GM19397 (cell line): ENCODE data around the gene ATP10A.

ENCODE experiments used
- ATAC-seq: cut with Tn5 transposase; IDR thresholded peaks from one replicate; pipeline ENCODE4 v1.9.1; 2021; ENCODE audit warnings: mild to moderate bottlenecking, moderate library complexity; ENCODE audit not compliant: unreplicated experiment

ATP10A gene

DNA sequence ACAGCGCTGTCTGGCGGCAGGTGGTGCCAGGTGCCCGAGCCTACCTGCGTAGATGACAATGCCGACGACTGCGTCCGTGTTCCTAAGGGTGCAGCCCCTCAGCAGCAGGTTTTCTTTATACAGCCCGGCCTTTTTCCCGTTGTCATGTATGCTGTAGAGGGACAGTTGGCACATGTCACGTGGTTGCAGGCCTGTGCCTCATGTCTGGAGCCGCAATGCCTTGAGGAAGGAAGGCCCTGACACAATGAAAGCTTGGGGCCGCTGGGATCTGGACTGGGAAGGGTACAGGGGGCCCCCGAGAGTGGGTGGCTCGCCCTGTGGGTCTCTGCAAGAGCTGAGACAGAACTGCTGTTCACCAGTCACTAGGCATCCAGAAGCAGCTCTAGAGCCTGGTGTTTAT lies 136.0 kb downstream of the ATP10A start:
- ATAC-seq, result no peak

DNA sequence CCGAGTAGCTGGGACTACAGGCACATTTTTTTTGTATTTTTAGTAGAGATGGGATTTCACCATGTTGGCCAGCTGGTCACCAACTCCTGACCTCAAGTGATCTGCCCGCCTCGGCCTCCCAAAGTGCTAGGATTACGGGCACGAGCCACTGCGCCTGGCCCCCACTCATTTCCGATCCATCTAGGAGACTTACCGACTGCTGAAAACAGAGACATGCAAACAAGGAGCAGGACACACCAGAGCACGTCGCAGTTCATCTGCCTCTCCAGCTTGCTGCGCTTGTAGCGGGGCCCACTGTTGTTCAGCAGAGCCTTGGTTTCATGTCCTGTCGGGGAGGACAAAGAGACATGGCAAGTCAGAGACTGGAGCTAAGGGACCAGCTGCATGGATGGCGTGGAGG lies 137.4 kb downstream of the ATP10A start:
- no peak for ATAC-seq

DNA sequence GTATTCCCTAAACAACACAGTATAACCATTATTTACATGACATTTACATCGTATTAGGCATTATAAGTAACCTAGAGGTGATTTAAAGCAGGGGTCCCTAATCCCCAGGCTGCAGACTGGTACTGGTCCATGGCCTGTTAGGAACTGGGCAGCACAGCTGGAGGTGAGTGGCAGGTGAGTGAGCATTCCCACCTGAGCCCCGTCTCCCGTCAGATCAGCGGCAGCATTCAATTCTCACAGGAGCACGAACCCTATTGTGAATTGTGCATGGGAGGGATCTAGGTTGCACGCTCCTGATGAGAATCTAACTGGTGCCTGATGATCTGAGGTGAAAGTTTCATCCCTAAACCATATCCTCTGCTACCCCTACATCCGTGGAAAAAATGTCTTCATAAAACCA lies 138.2 kb downstream of the ATP10A start:
- ATAC-seq, result no peak

DNA sequence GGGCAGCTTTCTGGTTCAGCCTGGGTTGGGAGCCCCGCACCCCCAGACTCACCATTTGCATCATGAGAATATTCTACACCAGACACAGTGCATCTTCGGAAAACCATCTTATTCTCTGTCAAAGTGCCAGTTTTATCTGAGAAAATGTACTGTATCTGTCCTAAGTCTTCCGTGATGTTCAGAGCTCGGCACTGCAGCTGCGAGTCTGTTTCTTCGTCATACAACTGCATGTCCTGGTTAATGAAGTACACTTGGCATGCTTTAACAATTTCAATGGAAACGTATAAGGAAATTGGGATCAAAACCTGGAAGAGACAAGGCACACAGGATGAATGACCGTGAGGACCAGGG lies 141.5 kb downstream of the ATP10A start:
- no peak for ATAC-seq

DNA sequence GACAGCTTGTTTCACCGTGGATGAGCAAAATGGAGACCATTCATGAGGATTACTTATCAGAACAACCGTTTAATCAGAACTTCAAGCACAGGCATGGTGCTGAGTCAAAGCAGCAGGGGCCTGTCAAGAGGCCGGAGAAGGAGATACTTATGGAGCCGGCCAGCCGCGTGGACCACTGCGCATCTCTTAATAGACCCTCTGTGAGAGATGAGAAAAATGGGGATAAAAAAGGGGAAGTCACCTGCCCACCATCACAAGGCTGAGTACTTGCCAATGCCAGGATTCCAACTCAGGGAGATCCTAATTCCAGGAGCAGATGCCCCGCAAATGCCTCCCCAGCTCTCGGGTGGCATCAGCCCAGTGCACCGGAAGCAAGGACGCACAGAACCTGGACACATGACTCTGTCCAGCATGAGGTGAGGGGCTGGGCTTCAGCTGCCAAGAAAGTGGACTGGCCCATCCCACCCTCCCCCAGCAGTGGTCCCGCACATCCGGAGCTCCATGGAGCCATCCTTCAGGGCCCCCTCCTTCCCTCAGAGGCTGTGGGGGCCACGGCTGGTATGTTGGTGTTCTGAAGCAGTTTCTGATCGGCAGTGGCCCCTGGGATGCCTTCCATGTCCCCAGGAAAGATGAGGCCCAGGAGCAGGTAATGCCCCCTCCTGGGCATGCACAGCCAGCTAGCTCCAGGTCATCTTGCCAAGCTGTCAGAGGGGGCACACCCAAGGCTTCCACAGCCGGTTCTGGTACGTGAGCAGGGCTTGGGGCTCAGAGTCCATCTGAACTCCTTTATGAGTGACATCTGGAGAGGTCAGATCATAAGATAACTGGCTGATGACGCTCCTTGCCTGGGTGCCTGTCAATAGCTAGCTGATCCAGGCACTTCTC lies 143.8 kb downstream of the ATP10A start:
- no peak for ATAC-seq

DNA sequence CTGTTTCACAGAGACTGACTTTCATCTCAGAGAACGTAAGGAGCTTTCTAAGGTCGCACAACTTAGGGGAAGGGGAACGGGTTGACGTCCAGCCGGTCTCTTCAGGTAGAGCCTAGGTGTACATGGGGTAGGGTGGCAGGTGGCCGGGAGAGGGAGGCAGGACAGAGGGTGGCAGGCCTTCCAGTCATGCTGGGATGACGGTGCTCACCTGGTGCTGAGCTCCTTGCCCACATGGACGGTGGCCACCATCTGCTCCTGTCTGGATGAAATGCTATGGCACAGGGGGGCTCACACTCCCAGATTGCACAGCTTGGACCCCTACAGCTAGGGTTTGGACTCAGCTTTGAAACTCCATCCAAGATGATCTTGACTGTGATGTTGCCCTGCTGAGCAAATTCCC lies 144.5 kb downstream of the ATP10A start:
- ATAC-seq, result no peak

DNA sequence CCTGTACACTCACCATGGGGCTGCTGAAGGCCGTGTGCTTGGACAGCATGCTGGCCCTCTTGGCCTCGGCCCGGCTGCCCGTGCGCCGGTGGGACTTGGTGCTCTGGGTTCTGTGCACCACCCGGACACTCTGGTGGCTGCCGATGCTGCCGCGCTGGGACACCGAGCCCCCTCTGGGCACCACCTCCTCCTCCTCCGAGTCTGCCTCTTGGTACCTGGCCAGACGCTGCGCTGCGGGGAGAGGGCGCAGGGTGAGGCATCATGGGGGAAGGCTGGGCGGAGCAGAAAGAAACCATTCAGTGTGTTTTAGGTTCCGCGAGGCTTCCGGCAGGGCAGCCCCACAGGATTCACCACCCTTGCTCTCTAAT lies 145.0 kb downstream of the ATP10A start:
- ATAC-seq, result no peak

DNA sequence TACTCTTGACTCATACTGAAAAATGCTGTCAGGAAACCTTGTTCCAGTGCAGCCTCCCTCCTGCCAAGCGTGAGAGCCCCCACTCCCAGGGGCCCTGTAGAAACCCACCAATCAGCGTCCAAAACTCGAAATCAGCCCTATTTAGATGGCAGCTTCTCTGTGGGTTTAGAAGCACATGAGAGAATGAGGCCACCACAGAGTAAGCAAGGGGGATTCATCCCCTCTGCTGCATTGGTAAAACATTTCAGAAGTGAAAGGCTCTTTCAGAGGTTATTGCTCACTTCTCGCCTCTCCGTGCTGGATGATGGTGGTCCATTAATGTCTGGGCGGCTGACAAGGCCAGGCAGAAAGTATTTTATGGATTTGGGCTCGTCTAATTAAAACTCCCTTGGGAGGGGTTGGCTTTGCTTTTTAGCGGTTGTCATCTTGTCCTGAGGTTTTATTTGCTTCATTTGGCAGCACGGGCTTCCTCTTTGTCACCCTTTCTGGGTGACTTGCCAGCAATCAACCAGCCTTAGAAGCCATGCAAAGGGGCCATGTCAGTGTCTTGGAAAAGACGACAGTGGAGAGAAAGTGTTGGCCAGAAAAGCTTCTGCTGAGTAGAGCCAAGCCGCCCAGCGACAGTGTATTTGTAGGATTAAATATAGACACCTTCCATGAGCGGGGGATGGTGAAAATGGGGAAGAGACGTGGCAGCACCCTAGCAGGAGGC lies 145.5 kb downstream of the ATP10A start:
- ATAC-seq, result peak; percentile 71

DNA sequence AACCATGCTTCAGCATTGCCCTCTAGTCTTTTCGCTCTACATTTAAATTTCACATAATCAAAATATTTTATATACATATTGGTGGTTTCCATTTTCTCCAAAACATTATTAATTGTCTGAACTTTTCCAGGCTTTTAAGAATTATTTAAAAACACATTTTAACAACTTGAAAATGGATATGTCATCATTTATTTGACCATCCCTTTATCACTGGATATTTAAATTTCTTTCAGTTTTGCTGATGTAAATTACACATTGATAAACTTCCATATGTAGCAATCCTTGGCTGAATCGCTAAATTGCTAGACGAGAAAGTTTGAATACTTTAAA lies 146.0 kb downstream of the ATP10A start:
- no peak for ATAC-seq

DNA sequence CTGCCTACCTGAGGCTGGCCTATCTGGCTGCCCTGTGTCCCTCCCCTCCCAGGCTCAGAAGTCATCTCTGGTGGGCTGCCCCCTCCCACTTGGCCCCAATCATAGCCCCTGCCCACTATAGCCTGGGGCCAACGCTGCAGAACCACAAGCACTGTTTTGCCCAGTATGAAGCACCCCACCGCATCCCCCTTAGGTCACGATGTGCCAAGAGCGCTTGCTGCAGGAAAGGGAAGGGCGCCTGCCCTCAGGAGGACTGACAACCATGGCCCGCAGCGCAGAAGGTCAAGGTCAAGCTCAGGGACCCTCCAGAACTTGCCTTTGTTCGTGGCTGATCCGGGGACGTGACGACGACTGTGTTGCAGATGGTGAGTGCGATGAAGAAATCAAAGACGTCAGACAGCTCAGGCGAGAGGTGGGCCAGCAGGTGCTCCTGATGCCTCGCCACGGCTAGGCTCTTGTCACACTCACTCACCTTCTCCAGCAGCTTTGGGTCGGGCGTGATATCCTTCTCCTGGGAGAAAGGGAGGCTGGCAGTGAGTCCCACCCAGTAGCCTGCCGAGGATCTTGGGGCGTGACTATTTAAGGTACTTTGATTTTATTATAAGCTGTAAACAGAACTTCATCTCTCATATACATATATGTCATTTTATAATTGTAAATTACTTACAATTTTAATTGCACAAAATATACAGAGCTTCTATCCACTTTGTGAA lies 146.6 kb downstream of the ATP10A start:
- ATAC-seq, result no peak

DNA sequence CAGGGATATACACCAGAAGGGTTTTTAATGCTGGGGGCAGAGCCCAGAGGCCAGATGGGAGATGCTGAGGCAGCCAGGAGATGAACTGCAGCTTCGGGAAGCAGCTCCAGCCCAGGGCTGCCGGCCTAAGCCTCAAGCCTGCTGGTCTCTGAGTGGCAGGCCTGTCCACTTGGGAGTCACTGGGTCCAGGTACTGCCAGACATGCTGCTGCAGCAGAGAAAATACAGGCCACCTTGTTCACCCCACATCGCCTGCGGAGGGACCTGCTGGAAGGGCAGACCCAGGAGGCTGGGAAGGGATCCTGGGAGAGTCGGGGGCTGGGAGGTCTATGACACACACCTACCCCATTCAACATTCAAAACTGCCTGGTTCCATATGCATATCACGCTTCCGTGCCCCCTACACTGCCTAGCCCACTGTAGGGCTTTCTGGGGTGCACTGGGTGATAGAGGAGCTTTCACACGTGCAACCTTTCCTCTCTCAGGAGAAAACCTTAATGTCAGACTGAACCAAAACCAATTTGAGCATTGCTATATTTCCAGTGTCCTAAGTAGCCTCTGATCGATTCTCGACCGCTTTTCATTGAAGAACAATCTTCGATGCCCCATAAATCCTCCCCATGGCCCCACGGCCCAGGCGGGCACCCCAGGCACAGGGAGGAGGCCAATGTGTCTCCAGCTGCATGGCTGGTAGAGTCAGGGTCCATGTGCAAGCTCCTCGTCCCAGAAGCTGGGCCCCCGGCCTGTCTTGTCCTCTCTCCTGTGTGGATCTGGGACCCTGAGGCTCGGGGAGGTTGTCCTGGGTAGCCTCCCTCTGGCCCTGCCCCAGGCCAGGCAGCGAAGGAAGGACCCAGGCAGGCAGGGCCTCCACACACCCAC lies 147.4 kb downstream of the ATP10A start:
- ATAC-seq, result no peak

DNA sequence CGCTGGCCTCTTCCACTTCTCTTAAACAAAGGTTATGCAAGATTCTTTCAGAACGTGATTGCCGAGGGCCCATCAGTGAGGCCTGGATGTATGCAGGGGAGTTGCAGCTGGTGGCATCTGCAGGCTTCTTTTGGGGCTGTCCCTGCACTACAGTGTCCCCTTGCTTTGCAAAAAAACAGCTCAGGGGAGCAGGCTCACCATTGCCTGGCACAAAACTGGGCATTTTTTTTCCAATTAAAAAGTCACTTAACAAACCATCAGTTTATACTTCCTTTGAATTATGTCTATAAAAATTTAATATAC lies 148.6 kb downstream of the ATP10A start:
- ATAC-seq, result no peak

DNA sequence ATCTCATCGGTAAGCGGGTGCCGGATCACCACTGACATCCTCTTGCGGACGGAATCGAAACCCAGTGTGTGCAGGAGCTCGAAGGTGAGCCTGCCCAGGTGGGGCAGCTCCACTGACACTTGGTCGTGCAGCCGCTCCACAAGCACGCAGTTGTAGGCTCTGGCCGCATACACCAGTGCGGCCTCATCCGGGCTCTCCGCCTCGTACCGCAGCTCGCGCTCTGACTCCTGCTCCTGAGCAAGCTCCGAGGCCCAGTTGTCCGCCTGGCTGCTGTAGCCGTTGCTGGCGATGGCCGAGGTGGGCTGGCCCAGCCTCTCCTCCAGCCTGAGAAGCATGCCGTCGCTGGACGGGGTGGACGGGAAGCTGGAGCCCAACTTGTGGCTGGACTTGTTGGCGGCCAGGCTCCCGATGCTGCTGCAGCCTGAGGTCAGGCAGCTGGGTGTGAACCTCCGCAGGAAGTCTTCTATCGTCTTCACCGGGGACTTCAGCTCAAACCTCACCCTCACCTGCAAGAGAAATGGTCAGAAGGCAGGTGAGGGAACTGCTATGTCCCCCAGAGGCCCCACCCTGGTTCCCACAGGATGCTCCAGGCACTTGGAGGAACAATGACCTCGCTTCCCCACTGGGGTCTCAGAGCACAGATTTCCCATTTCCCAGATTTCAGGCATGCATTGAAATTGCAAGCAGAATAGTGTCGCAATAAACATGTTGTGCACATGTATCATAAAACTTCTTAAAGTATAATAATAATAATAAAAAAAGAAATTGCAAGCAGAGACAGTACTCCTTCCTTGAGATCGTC lies 149.2 kb downstream of the ATP10A start:
- no peak for ATAC-seq

DNA sequence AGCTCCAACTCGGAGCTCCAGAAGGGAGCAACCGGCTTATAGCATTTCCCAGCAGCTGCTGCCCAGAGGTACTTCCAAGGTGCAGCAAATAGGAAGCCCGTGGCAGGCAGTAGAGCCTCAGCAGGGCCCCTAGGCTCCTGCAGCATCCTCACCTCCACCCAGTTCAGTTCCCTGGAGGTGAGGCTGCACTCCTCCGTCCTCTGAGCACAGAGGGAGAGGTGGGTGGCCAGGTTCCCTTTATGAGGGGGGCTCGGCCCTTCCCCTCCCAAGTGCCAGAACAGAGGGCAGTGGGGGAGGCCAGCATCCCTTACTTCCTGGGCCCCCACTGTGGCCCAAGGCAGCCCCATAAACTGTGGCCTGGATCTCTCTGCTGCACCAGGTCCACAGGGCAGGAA lies 150.2 kb downstream of the ATP10A start:
- no peak for ATAC-seq

DNA sequence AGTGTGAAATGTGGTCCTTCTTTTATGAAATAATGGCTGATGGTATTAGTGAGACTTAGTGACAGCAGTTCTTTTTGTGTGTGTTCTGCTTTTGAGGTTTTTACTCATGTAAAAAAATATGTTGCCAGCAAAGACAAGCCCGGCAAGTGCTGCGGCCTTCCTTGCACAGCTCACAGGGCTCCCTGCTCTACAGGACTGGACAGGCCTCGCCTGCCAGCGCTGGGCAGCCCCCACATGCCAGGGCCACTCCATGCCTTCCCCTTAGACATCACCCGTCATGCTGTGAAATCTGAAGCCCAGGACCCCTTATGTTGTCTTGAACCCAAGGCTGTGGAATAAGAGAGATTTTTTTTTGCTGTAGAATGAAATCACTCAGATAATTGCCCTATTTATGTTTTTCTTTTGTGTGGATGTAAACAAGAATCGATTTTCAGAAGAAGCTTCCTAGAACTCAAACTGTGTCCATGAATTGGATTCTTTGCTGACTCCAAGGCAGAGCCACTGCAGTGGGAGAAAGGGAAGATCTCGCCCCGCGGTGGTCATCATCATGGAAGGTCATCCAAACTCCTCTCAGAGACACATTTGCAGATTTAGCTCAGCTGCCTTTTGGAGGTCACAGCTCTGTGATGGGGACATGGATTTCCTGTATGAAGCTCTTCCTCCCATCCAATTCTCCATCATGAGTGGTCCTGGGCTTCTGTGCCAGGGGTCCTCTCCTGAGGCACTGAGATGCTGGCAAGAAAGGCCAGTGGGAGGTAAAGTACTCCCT lies 150.8 kb downstream of the ATP10A start:
- no peak for ATAC-seq

DNA sequence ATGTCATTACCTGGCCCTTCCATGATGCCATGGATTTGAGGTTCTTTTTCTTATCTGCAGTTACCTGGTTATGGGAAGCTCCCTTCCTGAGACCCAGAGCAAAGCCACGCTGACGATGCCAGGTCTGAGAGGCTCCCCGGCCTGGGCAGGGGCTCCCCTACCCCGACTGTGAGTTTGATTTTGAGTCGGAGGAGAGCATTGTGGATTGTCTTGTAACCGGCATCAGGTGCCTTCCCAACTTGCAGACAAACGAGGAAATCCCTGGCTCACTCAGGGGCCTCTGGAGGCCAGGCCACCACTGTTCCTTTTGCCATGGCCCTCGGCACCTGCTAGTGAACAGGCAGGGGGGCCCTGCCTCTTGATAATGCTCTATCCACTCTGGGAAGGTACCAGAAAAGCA lies 151.4 kb downstream of the ATP10A start:
- no peak for ATAC-seq

DNA sequence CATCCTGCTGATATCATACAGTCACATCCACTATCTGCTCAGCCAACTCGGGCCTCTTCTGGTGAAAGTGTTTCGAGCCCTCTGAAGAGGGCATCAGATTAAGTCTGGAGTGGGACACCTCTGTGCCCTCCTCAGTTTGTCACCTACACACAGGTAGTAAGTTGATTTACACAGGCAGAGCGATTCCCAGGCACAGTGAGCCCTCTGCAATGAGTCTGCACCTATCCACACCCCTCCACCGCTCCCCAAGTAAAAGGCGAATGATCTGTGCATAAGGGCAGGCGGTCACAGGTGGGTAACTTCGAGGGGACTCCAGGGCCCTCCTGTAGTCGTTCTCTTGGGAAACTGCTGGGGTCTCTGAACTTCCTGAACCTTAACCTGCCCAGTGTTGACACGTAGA lies 152.0 kb downstream of the ATP10A start:
- ATAC-seq, result no peak

DNA sequence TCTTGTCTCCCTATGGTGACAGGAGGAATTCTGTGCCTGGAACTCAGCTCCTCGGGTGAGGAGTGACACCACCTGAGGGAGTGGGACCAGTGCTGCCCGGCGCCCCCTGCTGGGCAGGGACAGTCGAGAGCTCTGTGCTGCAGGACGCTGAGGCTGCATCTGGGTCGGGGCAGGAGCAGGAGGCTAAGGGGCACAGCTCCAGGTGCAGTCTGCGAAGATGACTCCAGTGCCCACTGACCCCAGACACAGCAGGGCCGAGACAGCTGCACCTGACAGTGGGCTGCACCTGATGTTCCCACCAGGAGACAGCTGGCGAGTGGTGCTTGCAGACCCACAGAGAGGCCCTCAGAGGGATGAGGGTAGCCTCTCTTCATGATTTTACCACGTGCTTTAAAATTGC lies 152.9 kb downstream of the ATP10A start:
- no peak for ATAC-seq

DNA sequence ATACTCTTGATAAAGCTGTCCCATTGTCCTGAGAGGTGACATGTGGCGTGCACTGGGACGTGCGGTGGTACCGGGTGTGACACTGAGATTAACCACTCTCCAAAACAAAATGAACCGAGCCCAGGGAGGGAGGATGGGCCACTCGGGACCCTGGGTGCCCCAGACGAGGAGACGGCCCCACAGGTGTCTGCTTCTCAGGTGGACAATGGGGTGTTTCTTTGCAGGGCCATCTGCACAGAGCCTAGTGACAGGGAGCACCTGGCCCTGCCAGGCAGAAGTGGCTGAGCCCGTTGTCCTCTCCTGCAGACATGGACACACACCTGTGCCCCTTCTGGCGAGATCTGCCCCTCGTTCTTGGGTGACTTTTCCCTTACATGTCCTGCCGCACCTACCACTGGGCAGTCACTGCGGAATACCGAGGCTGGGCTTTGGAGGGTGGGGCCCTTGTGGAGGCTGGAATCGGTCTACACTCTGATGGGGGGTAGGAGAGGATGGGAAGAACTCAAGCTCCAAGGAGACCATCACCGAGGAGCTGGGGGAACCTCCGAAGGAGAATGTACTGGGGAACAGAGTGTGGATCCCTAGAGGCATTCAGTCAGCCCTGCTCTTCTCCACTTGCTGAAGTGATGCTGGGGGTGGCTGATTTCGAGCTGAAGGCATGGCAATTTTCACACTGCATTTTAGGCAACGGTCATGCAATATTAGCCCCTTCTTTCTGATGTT lies 153.5 kb downstream of the ATP10A start:
- ATAC-seq, result no peak
